ENCODE measurements around the gene PEAK1.

PEAK1 gene

GRCh38 chr15:77355321-77355720 lies 64.6 kb downstream of the PEAK1 start:
- no peak for DNase-seq (ENCODE audit: low read depth)

- DNase-seq (ENCODE audit: low read depth) = no peak
Observed at GRCh38 chr15:77354063-77354462, 65.8 kb downstream of the PEAK1 start.

- DNase-seq (ENCODE audit: low read depth) = no peak
Observed at GRCh38 chr15:77352887-77353286, 67.0 kb downstream of the PEAK1 start.

- no peak for DNase-seq (ENCODE audit: low read depth)
Observed at GRCh38 chr15:77350792-77351191, 69.1 kb downstream of the PEAK1 start.

GRCh38 chr15:77349666-77350065 lies 70.2 kb downstream of the PEAK1 start:
- DNase-seq (ENCODE audit: low read depth) = no peak

GRCh38 chr15:77348511-77348910 lies 71.4 kb downstream of the PEAK1 start:
- DNase-seq (ENCODE audit: low read depth) = no peak

- no peak for DNase-seq (ENCODE audit: low read depth)
Observed at GRCh38 chr15:77347197-77347596, 72.7 kb downstream of the PEAK1 start.

GRCh38 chr15:77346245-77347036 lies 73.5 kb downstream of the PEAK1 start:
- no peak for DNase-seq (ENCODE audit: low read depth)

- no peak for DNase-seq (ENCODE audit: low read depth)
Observed at GRCh38 chr15:77342807-77343206, 77.1 kb downstream of the PEAK1 start.

GRCh38 chr15:77340245-77340644 lies 79.7 kb downstream of the PEAK1 start:
- DNase-seq (ENCODE audit: low read depth) = no peak

GRCh38 chr15:77336006-77336405 lies 83.9 kb downstream of the PEAK1 start:
- DNase-seq (ENCODE audit: low read depth) = no peak

GRCh38 chr15:77335298-77335697 lies 84.6 kb downstream of the PEAK1 start:
- no peak for DNase-seq (ENCODE audit: low read depth)

GRCh38 chr15:77333166-77333565 lies 86.7 kb downstream of the PEAK1 start:
- DNase-seq (ENCODE audit: low read depth) = no peak

- DNase-seq (ENCODE audit: low read depth) = no peak
Observed at GRCh38 chr15:77329202-77329601, 90.7 kb downstream of the PEAK1 start.

GRCh38 chr15:77327844-77328529 lies 91.9 kb downstream of the PEAK1 start:
- no peak for DNase-seq (ENCODE audit: low read depth)

GRCh38 chr15:77327168-77327567 lies 92.7 kb downstream of the PEAK1 start:
- DNase-seq (ENCODE audit: low read depth) = no peak

- no peak for DNase-seq (ENCODE audit: low read depth)
Observed at GRCh38 chr15:77326366-77326765, 93.5 kb downstream of the PEAK1 start.

- no peak for DNase-seq (ENCODE audit: low read depth)
Observed at GRCh38 chr15:77312523-77312922, 107.4 kb downstream of the PEAK1 start.

GRCh38 chr15:77311618-77312398 lies 108.1 kb downstream of the PEAK1 start:
- no peak for DNase-seq (ENCODE audit: low read depth)

- DNase-seq (ENCODE audit: low read depth) = no peak
Observed at GRCh38 chr15:77311020-77311419, 108.9 kb downstream of the PEAK1 start.

GRCh38 chr15:77309392-77309791 lies 110.5 kb downstream of the PEAK1 start:
- DNase-seq (ENCODE audit: low read depth) = no peak

- DNase-seq (ENCODE audit: low read depth) = no peak
Observed at GRCh38 chr15:77305953-77306352, 114.0 kb downstream of the PEAK1 start.
